ENCODE data around the gene CTSD.

The CTSD gene

GRCh38 chr11:1729692-1730011 is 34.1 kb downstream of the CTSD start:
- no peak for DNase-seq (ENCODE audit: low spot score)

GRCh38 chr11:1728931-1729691 is 34.6 kb downstream of the CTSD start:
- no peak for DNase-seq (ENCODE audit: low spot score)

GRCh38 chr11:1728301-1728700 is 35.4 kb downstream of the CTSD start:
- no peak for DNase-seq (ENCODE audit: low spot score)

GRCh38 chr11:1727861-1728260 is 35.9 kb downstream of the CTSD start:
- no peak for DNase-seq (ENCODE audit: low spot score)

GRCh38 chr11:1727096-1727690 is 36.5 kb downstream of the CTSD start:
- DNase-seq (ENCODE audit: low spot score), result no peak

GRCh38 chr11:1719781-1720180 is 43.9 kb downstream of the CTSD start:
- no peak for DNase-seq (ENCODE audit: low spot score)

- no peak for DNase-seq (ENCODE audit: low spot score)
These were observed 45.4 kb downstream of the CTSD start for GRCh38 chr11:1718326-1718725.

- no peak for DNase-seq (ENCODE audit: low spot score)
These were observed 46.0 kb downstream of the CTSD start for GRCh38 chr11:1717745-1718144.

GRCh38 chr11:1714908-1715885 is 48.5 kb downstream of the CTSD start:
- no peak for DNase-seq (ENCODE audit: low spot score)

- DNase-seq (ENCODE audit: low spot score), result no peak
These were observed 55.0 kb downstream of the CTSD start for GRCh38 chr11:1708716-1709115.

GRCh38 chr11:1707751-1708150 is 56.0 kb downstream of the CTSD start:
- no peak for DNase-seq (ENCODE audit: low spot score)

GRCh38 chr11:1706634-1707400 is 56.9 kb downstream of the CTSD start:
- no peak for DNase-seq (ENCODE audit: low spot score)

GRCh38 chr11:1705126-1706052 is 58.3 kb downstream of the CTSD start:
- DNase-seq (ENCODE audit: low spot score), result no peak

GRCh38 chr11:1703146-1703545 is 60.6 kb downstream of the CTSD start:
- no peak for DNase-seq (ENCODE audit: low spot score)
